HepG2 (cell line): ENCODE results near the gene NRAP. TPM values are rescaled to one million over a fixed set of nuclear protein-coding genes. Genes with fewer than 3 reads are reported as not detected.

Source experiments
- AGO1 ChIP-seq: fragments of 200-400 bp; formaldehyde crosslinking; IDR thresholded peaks from 2 replicates; pipeline ENCODE4 v1.6.1; 2017; ENCODE audit warnings: mild to moderate bottlenecking, low read depth, low read length, moderate library complexity; ENCODE audit not compliant: poor library complexity, severe bottlenecking
- DNMT1 ChIP-seq: sonication (generic); formaldehyde crosslinking; IDR thresholded peaks from 2 replicates; pipeline ENCODE4 v1.5.1; 2020; ENCODE audit warnings: mild to moderate bottlenecking, missing genetic modification reagents
- HOXA3 ChIP-seq: sonication (generic); formaldehyde crosslinking; IDR thresholded peaks from 2 replicates; pipeline ENCODE4 v1.5.0; 2020; ENCODE audit warnings: missing genetic modification reagents
- HOXA9 ChIP-seq: sonication (generic); formaldehyde crosslinking; IDR thresholded peaks from 2 replicates; pipeline ENCODE4 v1.8.1; 2022; ENCODE audit warnings: missing genetic modification reagents, mild to moderate bottlenecking, moderate library complexity, borderline replicate concordance
- HOXD1 ChIP-seq: sonication (generic); formaldehyde crosslinking; IDR thresholded peaks from 2 replicates; pipeline ENCODE4 v1.5.0; 2020; ENCODE audit warnings: missing genetic modification reagents
- JUNB ChIP-seq: sonication (generic); formaldehyde crosslinking; IDR thresholded peaks from 2 replicates; pipeline ENCODE4 v1.8.0; 2022; ENCODE audit warnings: missing genetic modification reagents, mild to moderate bottlenecking, borderline replicate concordance
- KDM6A ChIP-seq: IDR thresholded peaks from 2 replicates; pipeline ENCODE4 v1.6.1; 2016; ENCODE audit warnings: low read depth
- KLF15 ChIP-seq: sonication (generic); formaldehyde crosslinking; IDR thresholded peaks from 2 replicates; pipeline ENCODE4 v1.8.1; 2023; ENCODE audit warnings: borderline replicate concordance, mild to moderate bottlenecking, inconsistent platforms, missing genetic modification reagents, mixed read lengths
- MAFF ChIP-seq: IDR thresholded peaks from 2 replicates; pipeline ENCODE4 v1.6.1; 2011; ENCODE audit warnings: low read depth, low read length, improper control_type of control experiment
- RAD21 ChIP-seq: fragments of 450-650 bp; formaldehyde crosslinking; IDR thresholded peaks from 2 replicates; pipeline ENCODE4 v1.5.0; 2020; ENCODE audit warnings: mild to moderate bottlenecking
- TARDBP ChIP-seq: sonication (generic); formaldehyde crosslinking; IDR thresholded peaks from 2 replicates; pipeline ENCODE4 v1.8.0; 2022; ENCODE audit warnings: mild to moderate bottlenecking, missing genetic modification reagents
- XRCC5 ChIP-seq: fragments of 200-400 bp; formaldehyde crosslinking; optimal IDR thresholded peaks from 2 replicates; pipeline ENCODE3; 2017; ENCODE audit warnings: mild to moderate bottlenecking, low read length
- ZKSCAN5 ChIP-seq: sonication (generic); formaldehyde crosslinking; IDR thresholded peaks from 2 replicates; pipeline ENCODE4 v1.5.1; 2020; ENCODE audit warnings: mild to moderate bottlenecking, missing genetic modification reagents
- ZNF124 ChIP-seq: sonication (generic); formaldehyde crosslinking; IDR thresholded peaks from 2 replicates; pipeline ENCODE4 v1.4.0; 2020; ENCODE audit warnings: missing genetic modification reagents
- ZNF180 ChIP-seq: sonication (generic); formaldehyde crosslinking; IDR thresholded peaks from 2 replicates; pipeline ENCODE4 v1.4.0; 2020; ENCODE audit warnings: low read depth, missing genetic modification reagents, borderline replicate concordance
- ZNF264 ChIP-seq: sonication (generic); formaldehyde crosslinking; IDR thresholded peaks from 2 replicates; pipeline ENCODE4 v1.4.0; 2020; ENCODE audit warnings: missing genetic modification reagents
- ZNF317 ChIP-seq: sonication (generic); formaldehyde crosslinking; IDR thresholded peaks from 2 replicates; pipeline ENCODE4 v1.5.0; 2020; ENCODE audit warnings: mild to moderate bottlenecking, missing genetic modification reagents
- ZNF337 ChIP-seq: sonication (generic); formaldehyde crosslinking; IDR thresholded peaks from 2 replicates; pipeline ENCODE4 v1.5.1; 2020; ENCODE audit warnings: missing genetic modification reagents, low read depth, mild to moderate bottlenecking, borderline replicate concordance
- ZNF451 ChIP-seq: sonication (generic); formaldehyde crosslinking; IDR thresholded peaks from 2 replicates; pipeline ENCODE4 v1.5.0; 2020; ENCODE audit warnings: mild to moderate bottlenecking, missing genetic modification reagents
- ZNF7 ChIP-seq: IDR thresholded peaks from 2 replicates; pipeline ENCODE4 v1.6.1; 2016; ENCODE audit warnings: missing biosample characterization, missing genetic modification reagents
- ZNF720 ChIP-seq: sonication (generic); formaldehyde crosslinking; IDR thresholded peaks from 2 replicates; pipeline ENCODE4 v1.4.0; 2020; ENCODE audit warnings: missing genetic modification reagents
- polyA plus RNA-seq, 8 experiments: library from polyadenylated mRNA; depleted of rRNA in 3 of 8; stranded (reverse) in 7 of 8; unstranded in 1 of 8; fragments of >200 nt; fragmentation: Illumina TruSeq in 4 of 8; extraction: Trizol in 4 of 8; gene quantifications; 2 replicates each; pipeline versions ENCODE4 v1.2.1 to v1.2.3, GENCODE V29; 2011 to 2016; ENCODE audit warnings: low read depth in 4 of 8, missing spikeins in 1 of 8, mixed read lengths in 1 of 8; ENCODE audit not compliant: insufficient read depth in 1 of 8
- total RNA-seq, 5 experiments: library from RNA; depleted of rRNA; stranded (reverse); fragments of >200 nt; fragmentation: Illumina TruSeq; extraction: Trizol; gene quantifications; 2 replicates each; pipeline ENCODE4 v1.2.3, GENCODE V29; 2016; ENCODE audit warnings: low read depth in 1 of 5
- TF ChIP-seq, protein P1 (sequence below): sonication (generic); formaldehyde crosslinking; IDR thresholded peaks from 2 replicates; pipeline ENCODE4 v1.4.0; 2020; ENCODE audit warnings: missing genetic modification reagents, borderline replicate concordance
- TF ChIP-seq, protein P2 (sequence below): IDR thresholded peaks from 2 replicates; pipeline ENCODE4 v1.6.1; 2016; ENCODE audit warnings: missing genetic modification reagents, missing compliant biosample characterization
- TF ChIP-seq, protein P3 (sequence below): sonication (generic); formaldehyde crosslinking; IDR thresholded peaks from 2 replicates; pipeline ENCODE4 v1.5.0; 2020; ENCODE audit warnings: mild to moderate bottlenecking, missing genetic modification reagents, borderline replicate concordance

The NRAP gene
- total and polyA plus RNA-seq, 2 of the 13 experiments (the other 11 are each of a cell fraction or from before 2014, with no cell fraction given) = not detected

DNA sequence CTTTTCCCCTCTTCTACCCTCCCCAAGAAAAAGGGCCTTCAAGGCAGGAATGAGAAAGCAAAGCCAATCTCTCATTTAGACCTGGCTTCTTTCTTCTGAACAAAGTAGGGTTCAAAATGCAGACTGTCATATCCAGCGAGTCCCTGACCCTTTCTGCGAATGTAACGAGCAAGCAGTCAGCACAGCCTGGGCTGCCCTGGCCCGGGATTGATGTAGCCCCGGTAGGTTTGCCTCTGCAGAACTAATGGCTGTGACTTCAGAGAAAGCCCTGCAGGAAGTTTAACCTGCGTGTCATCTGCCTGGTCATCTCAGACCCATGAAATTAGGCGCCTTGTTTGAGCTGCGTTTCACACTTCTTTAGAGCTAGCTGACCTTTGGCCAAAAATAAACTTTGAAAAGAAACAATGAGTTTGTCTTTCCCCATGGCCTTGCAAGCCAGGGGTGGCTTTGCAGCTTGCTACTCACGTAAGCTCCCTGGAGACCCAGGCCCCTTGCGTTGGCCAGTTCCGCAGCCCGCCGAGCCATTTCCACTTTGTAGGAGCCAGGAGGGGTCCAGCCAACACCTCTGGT is 74.6 kb downstream of the NRAP start (continued):
- TF ChIP-seq ZNF180 (CRISPR knock-in tag) = no peak
- TF ChIP-seq, protein P1, sequence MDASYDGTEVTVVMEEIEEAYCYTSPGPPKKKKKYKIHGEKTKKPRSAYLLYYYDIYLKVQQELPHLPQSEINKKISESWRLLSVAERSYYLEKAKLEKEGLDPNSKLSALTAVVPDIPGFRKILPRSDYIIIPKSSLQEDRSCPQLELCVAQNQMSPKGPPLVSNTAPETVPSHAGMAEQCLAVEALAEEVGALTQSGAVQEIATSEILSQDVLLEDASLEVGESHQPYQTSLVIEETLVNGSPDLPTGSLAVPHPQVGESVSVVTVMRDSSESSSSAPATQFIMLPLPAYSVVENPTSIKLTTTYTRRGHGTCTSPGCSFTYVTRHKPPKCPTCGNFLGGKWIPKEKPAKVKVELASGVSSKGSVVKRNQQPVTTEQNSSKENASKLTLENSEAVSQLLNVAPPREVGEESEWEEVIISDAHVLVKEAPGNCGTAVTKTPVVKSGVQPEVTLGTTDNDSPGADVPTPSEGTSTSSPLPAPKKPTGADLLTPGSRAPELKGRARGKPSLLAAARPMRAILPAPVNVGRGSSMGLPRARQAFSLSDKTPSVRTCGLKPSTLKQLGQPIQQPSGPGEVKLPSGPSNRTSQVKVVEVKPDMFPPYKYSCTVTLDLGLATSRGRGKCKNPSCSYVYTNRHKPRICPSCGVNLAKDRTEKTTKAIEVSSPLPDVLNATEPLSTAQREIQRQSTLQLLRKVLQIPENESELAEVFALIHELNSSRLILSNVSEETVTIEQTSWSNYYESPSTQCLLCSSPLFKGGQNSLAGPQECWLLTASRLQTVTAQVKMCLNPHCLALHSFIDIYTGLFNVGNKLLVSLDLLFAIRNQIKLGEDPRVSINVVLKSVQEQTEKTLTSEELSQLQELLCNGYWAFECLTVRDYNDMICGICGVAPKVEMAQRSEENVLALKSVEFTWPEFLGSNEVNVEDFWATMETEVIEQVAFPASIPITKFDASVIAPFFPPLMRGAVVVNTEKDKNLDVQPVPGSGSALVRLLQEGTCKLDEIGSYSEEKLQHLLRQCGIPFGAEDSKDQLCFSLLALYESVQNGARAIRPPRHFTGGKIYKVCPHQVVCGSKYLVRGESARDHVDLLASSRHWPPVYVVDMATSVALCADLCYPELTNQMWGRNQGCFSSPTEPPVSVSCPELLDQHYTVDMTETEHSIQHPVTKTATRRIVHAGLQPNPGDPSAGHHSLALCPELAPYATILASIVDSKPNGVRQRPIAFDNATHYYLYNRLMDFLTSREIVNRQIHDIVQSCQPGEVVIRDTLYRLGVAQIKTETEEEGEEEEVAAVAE (CRISPR knock-in tag) = no peak
- TF ChIP-seq TARDBP = no peak
- TF ChIP-seq, protein P2, sequence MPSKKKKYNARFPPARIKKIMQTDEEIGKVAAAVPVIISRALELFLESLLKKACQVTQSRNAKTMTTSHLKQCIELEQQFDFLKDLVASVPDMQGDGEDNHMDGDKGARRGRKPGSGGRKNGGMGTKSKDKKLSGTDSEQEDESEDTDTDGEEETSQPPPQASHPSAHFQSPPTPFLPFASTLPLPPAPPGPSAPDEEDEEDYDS (CRISPR knock-in tag) = no peak
- no peak for TF ChIP-seq DNMT1
- no peak for TF ChIP-seq ZNF451
- TF ChIP-seq MAFF = no peak
- no peak for TF ChIP-seq ZNF337 (CRISPR knock-in tag)
- no peak for TF ChIP-seq KLF15
- no peak for TF ChIP-seq ZNF124 (CRISPR knock-in tag)
- no peak for TF ChIP-seq ZNF7 (CRISPR knock-in tag)
- TF ChIP-seq JUNB (CRISPR knock-in tag) = no peak
- TF ChIP-seq XRCC5 = no peak
- TF ChIP-seq ZKSCAN5 (CRISPR knock-in tag) = no peak
- TF ChIP-seq HOXD1 (CRISPR knock-in tag) = no peak
- TF ChIP-seq AGO1 = no peak
- no peak for TF ChIP-seq HOXA9
- 0 out of 2 replicates have a peak, but pooled peaks have one; percentile 34 for TF ChIP-seq HOXA3 (CRISPR knock-in tag)
- no peak for TF ChIP-seq KDM6A (CRISPR knock-in tag)
- no peak for TF ChIP-seq ZNF720 (CRISPR knock-in tag)
- TF ChIP-seq, protein P3, sequence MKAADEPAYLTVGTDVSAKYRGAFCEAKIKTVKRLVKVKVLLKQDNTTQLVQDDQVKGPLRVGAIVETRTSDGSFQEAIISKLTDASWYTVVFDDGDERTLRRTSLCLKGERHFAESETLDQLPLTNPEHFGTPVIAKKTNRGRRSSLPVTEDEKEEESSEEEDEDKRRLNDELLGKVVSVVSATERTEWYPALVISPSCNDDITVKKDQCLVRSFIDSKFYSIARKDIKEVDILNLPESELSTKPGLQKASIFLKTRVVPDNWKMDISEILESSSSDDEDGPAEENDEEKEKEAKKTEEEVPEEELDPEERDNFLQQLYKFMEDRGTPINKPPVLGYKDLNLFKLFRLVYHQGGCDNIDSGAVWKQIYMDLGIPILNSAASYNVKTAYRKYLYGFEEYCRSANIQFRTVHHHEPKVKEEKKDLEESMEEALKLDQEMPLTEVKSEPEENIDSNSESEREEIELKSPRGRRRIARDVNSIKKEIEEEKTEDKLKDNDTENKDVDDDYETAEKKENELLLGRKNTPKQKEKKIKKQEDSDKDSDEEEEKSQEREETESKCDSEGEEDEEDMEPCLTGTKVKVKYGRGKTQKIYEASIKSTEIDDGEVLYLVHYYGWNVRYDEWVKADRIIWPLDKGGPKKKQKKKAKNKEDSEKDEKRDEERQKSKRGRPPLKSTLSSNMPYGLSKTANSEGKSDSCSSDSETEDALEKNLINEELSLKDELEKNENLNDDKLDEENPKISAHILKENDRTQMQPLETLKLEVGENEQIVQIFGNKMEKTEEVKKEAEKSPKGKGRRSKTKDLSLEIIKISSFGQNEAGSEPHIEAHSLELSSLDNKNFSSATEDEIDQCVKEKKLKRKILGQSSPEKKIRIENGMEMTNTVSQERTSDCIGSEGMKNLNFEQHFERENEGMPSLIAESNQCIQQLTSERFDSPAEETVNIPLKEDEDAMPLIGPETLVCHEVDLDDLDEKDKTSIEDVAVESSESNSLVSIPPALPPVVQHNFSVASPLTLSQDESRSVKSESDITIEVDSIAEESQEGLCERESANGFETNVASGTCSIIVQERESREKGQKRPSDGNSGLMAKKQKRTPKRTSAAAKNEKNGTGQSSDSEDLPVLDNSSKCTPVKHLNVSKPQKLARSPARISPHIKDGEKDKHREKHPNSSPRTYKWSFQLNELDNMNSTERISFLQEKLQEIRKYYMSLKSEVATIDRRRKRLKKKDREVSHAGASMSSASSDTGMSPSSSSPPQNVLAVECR = no peak
- no peak for TF ChIP-seq RAD21
- TF ChIP-seq ZNF264 = no peak
- no peak for TF ChIP-seq ZNF317
